Gastrocnemius medialis (tissue), 4 donors: ENCODE measurements around the gene ARL8B. TPM values are rescaled to one million over a fixed set of nuclear protein-coding genes. Genes with fewer than 3 reads are reported as not detected.

Experiments
- ATAC-seq, 2 donors: fragments of 150-250 bp; one replicate each; pipeline ENCODE4 v1.9.1; 2016
- DNase-seq, 2 donors: peaks; one replicate each; pipeline ENCODE4 v3.0.0-alpha.2; 2019
- H3K27ac ChIP-seq, 4 donors: fragments of 200-600 bp; sonication (generic); 1 replicate in 1 of 4; 2 replicates in 3 of 4; pipeline ENCODE4 v1.5.1; 2016 to 2018; ENCODE audit warnings: mild to moderate bottlenecking in 2 of 4, moderate library complexity in 1 of 4
- H3K27me3 ChIP-seq, 3 donors: fragments of 200-600 bp; sonication (generic) in 2 of 3; 1 replicate in 1 of 3; 2 replicates in 2 of 3; pipeline versions ENCODE4 v1.5.1 to v1.6.0; 2016 to 2019; ENCODE audit warnings: mild to moderate bottlenecking in 1 of 3, moderate library complexity in 1 of 3
- H3K36me3 ChIP-seq, 2 donors: fragments of 200-600 bp; sonication (generic) in 1 of 2; one replicate each; pipeline ENCODE4 v1.5.1; 2017 to 2018
- H3K4me1 ChIP-seq, 2 donors: fragments of 200-600 bp; sonication (generic) in 1 of 2; one replicate each; pipeline ENCODE4 v1.5.1; 2016 to 2017; ENCODE audit warnings: mild to moderate bottlenecking in 2 of 2
- H3K4me3 ChIP-seq, 4 donors: fragments of 200-600 bp; sonication (generic) in 3 of 4; 1 replicate in 1 of 4; 2 replicates in 3 of 4; pipeline ENCODE4 v1.5.1; 2016 to 2019; ENCODE audit warnings: mild to moderate bottlenecking in 2 of 4
- H3K9me3 ChIP-seq, 3 donors: fragments of 200-600 bp; sonication (generic) in 2 of 3; 1 replicate in 1 of 3; 2 replicates in 2 of 3; pipeline ENCODE4 v1.5.1; 2016 to 2019
- POLR2A ChIP-seq, 2 donors: fragments of 450-650 bp; IDR thresholded peaks; one replicate each; pipeline ENCODE4 v1.6.1; 2017; ENCODE audit warnings: antibody characterized with exemption in 2 of 2, mild to moderate bottlenecking in 2 of 2, moderate library complexity in 2 of 2
- in situ Hi-C, 4 donors: fragments of 200-750 bp; cut with MboI; loops; one replicate each; pipeline versions ENCODE4 v1.15.0 to v1.8.0; 2017; ENCODE audit warnings: low sequenced_read_pairs in 4 of 4
- intact Hi-C: fragments of 100-400 bp; cut with DNase I; formaldehyde crosslinking; loops from one replicate; pipeline ENCODE4 v1.15.1; 2023; ENCODE audit warnings: low total_unique reads
- total RNA-seq, 4 donors: library from RNA; depleted of rRNA; stranded (reverse); fragments of >200 nt; gene quantifications; one replicate each; pipeline versions ENCODE4 v1.1.0 to v1.2.3, GENCODE V29; 2016
- TF ChIP-seq, protein P1 (sequence below), 5 experiments: fragments of 450-650 bp in 3 of 5; fragments of 200-600 bp in 2 of 5; sonication (generic) in 2 of 5; IDR thresholded peaks in 4 of 5; conservative IDR thresholded peaks in 1 of 5; 1 replicate in 4 of 5; 2 replicates in 1 of 5; pipeline ENCODE4 v1.5.1; 2016 to 2019; ENCODE audit warnings: antibody characterized with exemption in 5 of 5, mild to moderate bottlenecking in 3 of 5, moderate library complexity in 3 of 5

The ARL8B gene
- total RNA-seq, 4 donors from 2014 or later = 69.3 to 198 (median 95.0) TPM

DNA sequence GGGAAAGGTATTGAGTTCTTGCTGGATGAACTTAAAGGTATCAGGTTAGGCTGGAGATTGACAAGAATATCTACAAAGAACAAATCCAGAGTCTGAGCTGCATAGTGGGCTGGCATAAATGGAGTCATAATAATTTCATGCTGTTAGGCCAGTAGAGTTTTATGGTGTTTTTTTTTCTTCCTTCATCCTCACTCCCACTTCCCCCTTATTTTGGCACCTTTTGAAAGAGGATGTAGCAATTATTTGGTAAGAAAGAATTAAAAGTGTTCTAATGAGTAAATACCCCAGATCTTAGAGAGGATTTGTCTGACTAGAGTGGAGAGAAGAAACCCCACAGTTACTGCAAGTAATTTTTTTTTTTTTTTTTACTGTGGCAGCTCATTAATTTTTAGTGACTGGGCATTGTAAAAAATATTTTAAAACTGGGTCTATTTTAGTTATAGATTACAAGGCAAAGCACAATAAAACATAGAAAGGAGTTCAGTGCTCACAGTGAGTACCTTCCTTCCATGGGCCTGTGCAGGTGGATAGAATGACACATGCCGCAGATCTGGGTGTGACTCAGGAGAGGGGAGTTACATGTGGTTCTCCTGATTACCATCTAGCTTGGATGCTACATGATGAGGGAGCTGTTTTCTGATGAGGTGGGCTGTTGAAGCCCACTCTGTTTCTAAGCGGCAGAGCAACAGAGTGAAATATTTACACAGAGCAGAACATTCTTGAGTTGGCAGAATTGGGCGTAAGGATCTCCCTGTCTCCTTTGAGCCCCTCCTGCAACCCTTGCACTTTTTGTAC is 70.7 kb downstream of the ARL8B start:
- ATAC-seq (no peak), DNase-seq (peak in 1 of 2 donors; percentile 14)
- Histone ChIP-seq H3K9me3 (no peaks in the 10 kb centered on the region), H3K36me3 (no peaks in the 10 kb centered on the region), H3K27me3 (no peaks in the 10 kb centered on the region), H3K4me3 (no peak overlapping the region), H3K27ac (peak overlapping the region; percentile 79 to 88 (median 82)), H3K4me1 (peaks cover 52 to 58% of the 10 kb centered on the region in 2 donors)
- TF ChIP-seq, protein P1, sequence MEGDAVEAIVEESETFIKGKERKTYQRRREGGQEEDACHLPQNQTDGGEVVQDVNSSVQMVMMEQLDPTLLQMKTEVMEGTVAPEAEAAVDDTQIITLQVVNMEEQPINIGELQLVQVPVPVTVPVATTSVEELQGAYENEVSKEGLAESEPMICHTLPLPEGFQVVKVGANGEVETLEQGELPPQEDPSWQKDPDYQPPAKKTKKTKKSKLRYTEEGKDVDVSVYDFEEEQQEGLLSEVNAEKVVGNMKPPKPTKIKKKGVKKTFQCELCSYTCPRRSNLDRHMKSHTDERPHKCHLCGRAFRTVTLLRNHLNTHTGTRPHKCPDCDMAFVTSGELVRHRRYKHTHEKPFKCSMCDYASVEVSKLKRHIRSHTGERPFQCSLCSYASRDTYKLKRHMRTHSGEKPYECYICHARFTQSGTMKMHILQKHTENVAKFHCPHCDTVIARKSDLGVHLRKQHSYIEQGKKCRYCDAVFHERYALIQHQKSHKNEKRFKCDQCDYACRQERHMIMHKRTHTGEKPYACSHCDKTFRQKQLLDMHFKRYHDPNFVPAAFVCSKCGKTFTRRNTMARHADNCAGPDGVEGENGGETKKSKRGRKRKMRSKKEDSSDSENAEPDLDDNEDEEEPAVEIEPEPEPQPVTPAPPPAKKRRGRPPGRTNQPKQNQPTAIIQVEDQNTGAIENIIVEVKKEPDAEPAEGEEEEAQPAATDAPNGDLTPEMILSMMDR (IDR thresholded peaks at IDR 0.05 in 4 of 5, conservative IDR thresholded peaks at IDR 0.05 in 1 of 5) = no peak
- intact Hi-C loops = loop anchor here (5.0 to 10.0 kb wide), 5 partner anchors 140 to 698 kb away; partner anchors contain the start of genes BHLHE40 and ITPR1
- in situ Hi-C loops = loop anchor here in 2 of 4 donors (10.0 to 25.0 kb wide), 2 partner anchors 68 to 205 kb away; partner anchors contain the start of genes ARL8B (in 1 of the 2) and BHLHE40 (in 1 of the 2)

DNA sequence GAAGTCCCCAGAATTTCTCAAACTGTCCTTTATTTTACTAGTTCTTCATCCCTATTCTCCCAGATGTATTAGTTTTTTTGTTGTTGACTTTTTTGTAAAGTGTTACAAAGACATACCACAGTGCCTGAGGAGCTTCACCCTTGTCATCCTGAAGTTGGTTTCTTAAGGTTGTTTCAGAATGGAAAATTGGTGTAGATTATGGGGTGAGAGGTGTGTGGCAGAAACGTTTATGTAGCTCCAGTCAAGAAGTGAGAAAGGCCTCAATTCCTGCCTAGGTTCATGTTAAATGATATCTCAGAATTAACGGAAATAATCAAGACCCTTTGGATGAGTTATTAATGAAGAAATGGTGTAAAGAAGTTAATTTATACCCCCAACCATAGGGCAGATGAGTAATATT is 72.2 kb downstream of the ARL8B start:
- H3K27me3 ChIP-seq = no peaks in the 10 kb centered on the region
- TF ChIP-seq, protein P1 (IDR thresholded peaks at IDR 0.05 in 4 of 5, conservative IDR thresholded peaks at IDR 0.05 in 1 of 5) = no peak
- no peak for TF ChIP-seq POLR2A (IDR thresholded peaks at IDR 0.05)
- ATAC-seq (no peak), DNase-seq (no peak)
- intact Hi-C loops (loop anchor here (1.0 to 10.0 kb wide), 7 partner anchors 71 to 700 kb away; partner anchors contain the start of genes BHLHE40 and ITPR1), in situ Hi-C loops (loop anchor here in 2 of 4 donors (10.0 to 25.0 kb wide), 2 partner anchors 70 to 207 kb away; partner anchors contain the start of genes ARL8B (in 1 of the 2) and BHLHE40 (in 1 of the 2))
- H3K4me3 ChIP-seq = no peak overlapping the region
- H3K4me1 ChIP-seq = peaks cover 51 to 52% of the 10 kb centered on the region in 2 donors
- peak overlapping the region; percentile 79 to 88 (median 82) for H3K27ac ChIP-seq
- H3K36me3 ChIP-seq = peaks cover 0 to 2% of the 10 kb centered on the region in 2 donors
- H3K9me3 ChIP-seq = no peaks in the 10 kb centered on the region

DNA sequence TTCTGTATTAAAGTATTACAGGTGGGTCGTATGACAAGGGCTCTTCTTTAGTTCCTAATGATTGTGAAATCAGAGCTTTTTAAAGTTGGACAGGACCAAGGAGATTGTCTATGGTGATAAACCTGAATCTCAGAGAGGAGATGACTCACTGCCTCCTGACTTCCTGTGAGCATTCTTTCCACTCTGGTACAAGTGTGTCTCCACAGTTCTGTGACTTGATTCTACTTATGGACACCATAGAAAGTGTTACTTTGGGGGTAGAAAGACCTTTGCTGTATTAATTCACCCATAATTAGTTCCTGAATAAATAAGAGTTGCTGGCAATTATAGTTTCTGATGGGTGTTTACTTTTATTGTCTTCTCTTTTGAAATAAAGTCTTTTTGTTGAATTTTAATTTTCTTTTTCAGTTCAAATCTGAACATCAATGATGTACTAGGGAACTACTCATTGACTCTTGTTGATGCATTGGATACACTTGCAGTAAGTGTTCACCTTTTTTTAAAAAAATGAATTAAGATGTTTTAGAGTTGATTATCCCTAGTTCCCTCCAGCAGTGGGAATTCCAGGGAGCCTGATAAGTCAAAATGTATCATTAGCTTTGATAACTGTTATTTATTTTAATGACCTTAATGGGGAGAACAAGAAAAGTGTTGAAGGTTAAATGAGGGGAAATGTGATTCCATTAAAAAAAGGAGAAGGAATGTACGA is 72.9 kb downstream of the ARL8B start:
- Histone ChIP-seq H3K4me3 (no peak overlapping the region), H3K9me3 (no peaks in the 10 kb centered on the region), H3K27ac (peak overlapping the region; percentile 79 to 88 (median 82)), H3K36me3 (peaks cover 0 to 6% of the 10 kb centered on the region in 2 donors), H3K27me3 (no peaks in the 10 kb centered on the region), H3K4me1 (peaks cover 45 to 49% of the 10 kb centered on the region in 2 donors)
- intact Hi-C loops (loop anchor here (1.0 to 10.0 kb wide), 7 partner anchors 72 to 700 kb away; partner anchors contain the start of genes BHLHE40 and ITPR1), in situ Hi-C loops (loop anchor here in 2 of 4 donors (5.0 to 25.0 kb wide), 3 partner anchors 70 to 208 kb away; partner anchors contain the start of genes ARL8B (in 2 of the 2) and BHLHE40 (in 1 of the 2))
- DNase-seq (peak; percentile 69 to 70), ATAC-seq (peak; percentile 97 to 98)
- peak in 1 of 2 donors; percentile 39 for TF ChIP-seq POLR2A (IDR thresholded peaks at IDR 0.05)
- TF ChIP-seq, protein P1 (IDR thresholded peaks at IDR 0.05 in 4 of 5, conservative IDR thresholded peaks at IDR 0.05 in 1 of 5) = no peak

DNA sequence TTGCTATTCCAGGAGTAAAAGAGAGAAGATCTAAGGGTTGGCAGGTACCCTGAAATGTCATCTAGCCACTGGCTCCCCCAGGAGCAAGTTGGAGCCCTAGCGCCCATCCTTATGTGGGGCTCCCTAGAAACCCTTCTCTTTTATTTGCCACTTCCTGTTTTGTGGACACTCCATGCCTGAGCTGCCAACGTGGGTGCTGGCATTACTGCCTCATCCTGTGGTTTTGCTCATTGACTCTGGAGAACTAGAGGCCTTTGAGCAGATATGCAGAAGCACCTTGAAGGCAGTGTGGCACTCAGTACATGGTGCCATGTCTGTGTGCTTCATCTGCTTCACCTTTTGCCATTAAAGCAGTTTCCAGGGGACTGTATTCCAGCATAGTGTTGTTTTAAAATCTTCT is 73.5 kb downstream of the ARL8B start:
- in situ Hi-C loops = loop anchor here in 2 of 4 donors (5.0 to 25.0 kb wide), 3 partner anchors 71 to 208 kb away; partner anchors contain the start of genes ARL8B (in 2 of the 2) and BHLHE40 (in 1 of the 2)

More for the DNA sequence above, 73.5 kb downstream of the ARL8B start:
- no peak for TF ChIP-seq POLR2A (IDR thresholded peaks at IDR 0.05)
- TF ChIP-seq, protein P1 (IDR thresholded peaks at IDR 0.05 in 4 of 5, conservative IDR thresholded peaks at IDR 0.05 in 1 of 5) = no peak
- H3K4me3 ChIP-seq = no peak overlapping the region
- H3K27me3 ChIP-seq = no peaks in the 10 kb centered on the region
- ATAC-seq (no peak), DNase-seq (peak in 1 of 2 donors; percentile 31)
- peak overlapping the region; percentile 79 to 88 (median 82) for H3K27ac ChIP-seq
- intact Hi-C loops = loop anchor here (2.0 to 10.0 kb wide), 4 partner anchors 123 to 701 kb away; partner anchors contain the start of gene ITPR1
- H3K4me1 ChIP-seq = peaks cover 39 to 43% of the 10 kb centered on the region in 2 donors
- peaks cover 0 to 13% of the 10 kb centered on the region in 2 donors for H3K36me3 ChIP-seq
- H3K9me3 ChIP-seq = no peaks in the 10 kb centered on the region
